ENCODE data around the gene ZNF576.
A peak's percentile ranks its signal among the peaks of the same experiment; 100 is the strongest.

Gene ZNF576

DNA sequence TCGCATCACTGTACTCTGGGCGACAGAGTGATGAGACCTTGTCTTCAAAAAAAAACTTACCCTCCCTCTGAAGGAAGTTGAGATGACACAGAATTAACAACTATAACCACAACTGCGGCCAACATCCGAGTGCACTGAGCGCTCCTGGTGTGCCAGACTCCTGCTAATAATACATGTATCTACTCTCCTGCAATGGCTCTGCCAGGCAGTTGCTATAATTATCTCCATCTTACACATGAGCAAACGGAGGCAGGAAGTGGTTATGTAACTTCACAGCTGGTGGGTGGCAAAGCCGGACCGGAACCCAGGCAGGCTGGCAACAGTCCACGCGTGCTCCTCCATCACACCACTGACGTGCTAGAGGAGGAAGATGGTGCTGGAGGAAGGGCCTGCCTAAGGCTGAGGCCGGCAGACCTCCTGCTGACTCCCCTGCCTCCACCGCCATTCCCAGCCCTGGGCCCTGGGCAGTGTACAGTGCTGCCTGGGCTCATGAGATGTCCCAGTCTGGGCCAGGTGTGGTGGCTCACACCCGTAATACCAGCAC is 33.6 kb upstream of the ZNF576 start:
- Histone ChIP-seq H3K4me3 (ENCODE audit: low read length) (no peak overlapping the region), H2AFZ (ENCODE audit: low read depth, low read length) (no peak overlapping the region), H3K9me3 (ENCODE audit: low read length) (no peaks in the 10 kb centered on the region), H3K27me3 (ENCODE audit: insufficient read depth, low read length) (no peaks in the 10 kb centered on the region), H3K36me3 (ENCODE audit: insufficient read depth, low read length) (peaks cover 40% of the 10 kb centered on the region), H3K4me1 (ENCODE audit: insufficient read depth, low read length) (no peaks in the 10 kb centered on the region)

DNA sequence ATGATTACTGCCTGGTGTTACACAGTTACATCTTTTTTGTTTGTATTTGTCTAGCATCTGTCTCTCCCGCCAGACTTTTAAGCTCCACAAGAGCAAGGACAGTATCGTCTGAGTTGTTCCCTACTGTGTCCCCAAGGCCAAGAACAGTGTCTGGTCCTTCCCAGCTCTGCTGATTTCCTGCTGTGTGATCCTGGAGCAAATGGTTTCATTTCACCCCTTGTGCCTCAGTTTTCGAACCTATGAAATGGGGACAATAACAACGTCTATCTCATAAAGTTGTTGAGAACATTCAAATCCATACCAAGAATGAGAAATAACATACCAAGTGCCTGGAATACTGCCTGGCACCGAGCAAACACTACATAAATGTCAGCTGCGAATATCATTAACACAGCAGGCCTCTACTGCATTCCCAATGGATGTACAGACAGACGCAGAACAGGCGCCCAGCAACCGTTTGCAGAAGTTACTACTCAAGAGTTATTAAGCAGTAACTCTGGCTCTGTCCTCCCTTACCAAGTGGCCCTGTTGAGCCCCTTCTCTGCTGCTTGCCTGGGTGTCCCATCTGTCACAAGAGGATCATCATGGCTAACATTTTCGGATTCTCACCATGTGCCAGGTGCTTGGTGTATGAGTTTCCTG is 32.5 kb upstream of the ZNF576 start:
- peaks cover 35% of the 10 kb centered on the region for H3K36me3 ChIP-seq (ENCODE audit: insufficient read depth, low read length)
- no peaks in the 10 kb centered on the region for H3K27me3 ChIP-seq (ENCODE audit: insufficient read depth, low read length)
- no peaks in the 10 kb centered on the region for H3K4me1 ChIP-seq (ENCODE audit: insufficient read depth, low read length)
- no peaks in the 10 kb centered on the region for H3K9me3 ChIP-seq (ENCODE audit: low read length)
- no peak overlapping the region for H3K4me3 ChIP-seq (ENCODE audit: low read length)
- no peak overlapping the region for H2AFZ ChIP-seq (ENCODE audit: low read depth, low read length)

DNA sequence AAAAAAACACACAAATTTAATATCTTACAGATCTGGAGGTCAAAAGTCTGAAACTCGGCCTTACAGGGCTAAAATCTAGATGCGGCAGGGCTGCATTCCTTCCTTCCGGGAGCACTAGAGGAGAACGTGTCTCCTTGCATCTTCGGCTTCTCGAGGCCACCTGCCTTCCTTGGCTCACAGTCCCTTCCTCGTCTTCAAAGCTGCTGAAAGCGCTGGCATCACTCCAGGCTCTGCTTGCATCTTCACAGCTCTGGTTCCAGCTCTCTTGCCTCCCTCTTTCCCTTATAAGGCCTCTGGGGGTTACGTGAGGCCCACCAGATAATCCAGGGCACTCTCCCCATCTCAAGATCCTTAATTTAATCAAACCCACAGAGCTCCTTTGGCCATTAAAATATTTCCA is 31.6 kb upstream of the ZNF576 start:
- Histone ChIP-seq H3K4me3 (ENCODE audit: low read length) (no peak overlapping the region), H3K27me3 (ENCODE audit: insufficient read depth, low read length) (no peaks in the 10 kb centered on the region), H3K9me3 (ENCODE audit: low read length) (no peaks in the 10 kb centered on the region), H2AFZ (ENCODE audit: low read depth, low read length) (no peak overlapping the region), H3K4me1 (ENCODE audit: insufficient read depth, low read length) (no peaks in the 10 kb centered on the region), H3K36me3 (ENCODE audit: insufficient read depth, low read length) (peaks cover 37% of the 10 kb centered on the region)

DNA sequence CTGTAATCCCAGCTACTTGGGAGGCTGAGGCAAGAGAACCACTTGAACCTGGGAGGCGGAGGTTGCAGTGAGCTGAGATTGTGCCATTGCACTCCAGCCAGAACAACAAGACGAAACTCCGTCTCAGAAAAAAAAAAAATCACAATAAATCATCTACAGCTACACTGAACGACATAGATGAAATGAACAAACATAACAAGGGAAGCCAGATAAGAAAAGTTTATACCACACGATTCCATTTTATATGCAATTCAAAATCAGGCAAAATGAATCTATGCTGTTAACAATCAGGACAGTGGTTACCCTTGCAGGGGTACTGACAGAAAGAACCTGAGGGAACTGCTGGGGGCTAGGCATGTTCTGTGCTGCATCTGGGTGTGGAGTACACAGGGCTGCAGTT is 26.7 kb upstream of the ZNF576 start:
- Histone ChIP-seq H3K9me3 (ENCODE audit: low read length) (no peaks in the 10 kb centered on the region), H3K36me3 (ENCODE audit: insufficient read depth, low read length) (peaks cover 28% of the 10 kb centered on the region), H3K4me3 (ENCODE audit: low read length) (no peak overlapping the region), H3K4me1 (ENCODE audit: insufficient read depth, low read length) (peaks cover 6% of the 10 kb centered on the region), H3K27me3 (ENCODE audit: insufficient read depth, low read length) (no peaks in the 10 kb centered on the region), H2AFZ (ENCODE audit: low read depth, low read length) (no peak overlapping the region)

DNA sequence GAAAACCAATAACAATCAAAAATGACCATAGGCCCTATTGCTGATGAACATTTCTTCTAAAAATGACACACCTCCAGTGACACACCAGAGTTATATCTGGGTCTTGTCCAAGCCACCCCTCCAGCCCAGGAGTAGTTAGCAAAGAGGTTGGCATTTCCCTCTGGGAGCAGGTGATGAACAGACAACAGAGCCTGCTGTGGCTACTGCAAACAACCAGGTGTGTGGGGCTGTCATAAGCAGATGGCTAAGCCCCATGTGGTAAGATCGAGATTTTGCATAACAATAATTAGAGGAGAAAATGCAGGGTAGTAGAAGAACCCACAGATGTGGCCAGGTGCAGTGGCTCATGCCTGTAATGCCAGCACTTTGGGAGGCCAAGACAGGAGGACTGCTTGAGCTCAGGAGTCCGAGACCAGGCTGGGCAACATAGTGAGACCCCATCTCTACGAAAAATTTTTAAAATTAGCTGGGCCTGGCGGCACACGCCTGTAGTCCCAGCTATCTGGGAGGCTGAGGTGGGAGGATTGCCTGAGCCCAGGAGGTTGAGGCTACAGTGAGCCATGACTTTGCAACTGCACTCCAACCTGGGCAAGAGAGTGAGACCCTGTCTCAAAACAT is 26.1 kb upstream of the ZNF576 start:
- H3K9me3 ChIP-seq (ENCODE audit: low read length): no peaks in the 10 kb centered on the region
- H3K36me3 ChIP-seq (ENCODE audit: insufficient read depth, low read length): peaks cover 26% of the 10 kb centered on the region
- no peak overlapping the region for H2AFZ ChIP-seq (ENCODE audit: low read depth, low read length)
- H3K4me3 ChIP-seq (ENCODE audit: low read length): no peak overlapping the region
- no peaks in the 10 kb centered on the region for H3K27me3 ChIP-seq (ENCODE audit: insufficient read depth, low read length)
- H3K4me1 ChIP-seq (ENCODE audit: insufficient read depth, low read length): peaks cover 11% of the 10 kb centered on the region

DNA sequence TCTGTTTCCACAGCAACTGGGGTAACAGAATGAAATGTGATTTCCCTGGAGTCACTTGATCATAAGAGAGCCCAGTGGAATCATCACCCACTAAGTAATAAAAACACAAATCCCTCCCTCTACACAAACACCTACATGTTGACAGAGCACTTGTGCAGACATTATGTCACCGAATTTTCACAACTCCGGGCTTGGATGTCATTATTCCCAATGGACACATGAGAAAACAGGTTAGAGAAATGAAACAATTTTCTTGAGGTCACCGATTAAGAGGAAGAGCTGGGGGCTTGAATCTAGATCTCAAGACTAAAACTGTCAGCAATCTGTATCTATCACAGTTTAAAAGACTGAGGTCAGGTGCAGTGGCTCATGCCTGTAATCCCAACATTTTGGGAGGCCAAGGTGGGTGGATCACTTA is 24.2 kb upstream of the ZNF576 start:
- H2AFZ ChIP-seq (ENCODE audit: low read depth, low read length): no peak overlapping the region
- no peaks in the 10 kb centered on the region for H3K9me3 ChIP-seq (ENCODE audit: low read length)
- peaks cover 26% of the 10 kb centered on the region for H3K36me3 ChIP-seq (ENCODE audit: insufficient read depth, low read length)
- H3K4me1 ChIP-seq (ENCODE audit: insufficient read depth, low read length): peaks cover 14% of the 10 kb centered on the region
- H3K4me3 ChIP-seq (ENCODE audit: low read length): no peak overlapping the region
- no peaks in the 10 kb centered on the region for H3K27me3 ChIP-seq (ENCODE audit: insufficient read depth, low read length)

DNA sequence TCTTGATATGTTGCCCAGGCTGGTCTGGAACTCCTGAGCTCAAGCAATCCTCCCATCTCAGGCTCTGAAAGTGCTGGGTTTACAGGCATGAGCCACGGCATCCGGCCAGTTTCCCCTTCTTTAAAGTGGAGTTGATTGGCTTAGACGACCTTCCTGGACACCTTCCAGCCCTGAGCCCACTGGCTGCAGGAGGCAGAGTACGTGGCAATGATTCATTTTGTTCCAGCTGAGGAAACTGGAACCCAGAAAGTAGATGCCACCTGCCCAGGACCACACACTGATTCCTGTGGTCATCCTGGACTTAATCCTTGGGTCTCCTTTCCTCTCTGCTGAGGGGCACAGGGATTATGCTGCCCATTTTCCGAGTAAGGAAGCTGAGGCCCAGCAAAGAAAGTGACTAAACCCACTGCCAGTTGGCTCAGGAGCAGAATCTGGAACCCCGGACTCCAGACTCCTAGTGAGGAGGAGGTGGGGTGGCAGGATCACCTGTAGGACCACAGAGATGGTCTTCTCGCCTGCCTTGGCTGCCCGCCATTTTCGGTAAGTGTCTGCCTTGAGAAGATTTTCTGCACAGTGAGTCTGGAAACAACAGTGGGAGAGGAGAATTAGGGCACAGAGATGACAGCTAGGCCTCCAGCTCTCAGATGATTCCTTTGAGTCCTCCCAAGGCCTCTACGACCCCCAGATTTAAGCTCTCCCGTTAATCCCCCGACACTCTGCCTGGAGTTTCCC is 21.8 kb upstream of the ZNF576 start:
- H2AFZ ChIP-seq (ENCODE audit: low read depth, low read length): peak overlapping the region; percentile 27
- H3K36me3 ChIP-seq (ENCODE audit: insufficient read depth, low read length): peaks cover 24% of the 10 kb centered on the region
- H3K27me3 ChIP-seq (ENCODE audit: insufficient read depth, low read length): no peaks in the 10 kb centered on the region
- H3K4me3 ChIP-seq (ENCODE audit: low read length): peak overlapping the region; percentile 57
- peaks cover 14% of the 10 kb centered on the region for H3K4me1 ChIP-seq (ENCODE audit: insufficient read depth, low read length)
- H3K9me3 ChIP-seq (ENCODE audit: low read length): no peaks in the 10 kb centered on the region

DNA sequence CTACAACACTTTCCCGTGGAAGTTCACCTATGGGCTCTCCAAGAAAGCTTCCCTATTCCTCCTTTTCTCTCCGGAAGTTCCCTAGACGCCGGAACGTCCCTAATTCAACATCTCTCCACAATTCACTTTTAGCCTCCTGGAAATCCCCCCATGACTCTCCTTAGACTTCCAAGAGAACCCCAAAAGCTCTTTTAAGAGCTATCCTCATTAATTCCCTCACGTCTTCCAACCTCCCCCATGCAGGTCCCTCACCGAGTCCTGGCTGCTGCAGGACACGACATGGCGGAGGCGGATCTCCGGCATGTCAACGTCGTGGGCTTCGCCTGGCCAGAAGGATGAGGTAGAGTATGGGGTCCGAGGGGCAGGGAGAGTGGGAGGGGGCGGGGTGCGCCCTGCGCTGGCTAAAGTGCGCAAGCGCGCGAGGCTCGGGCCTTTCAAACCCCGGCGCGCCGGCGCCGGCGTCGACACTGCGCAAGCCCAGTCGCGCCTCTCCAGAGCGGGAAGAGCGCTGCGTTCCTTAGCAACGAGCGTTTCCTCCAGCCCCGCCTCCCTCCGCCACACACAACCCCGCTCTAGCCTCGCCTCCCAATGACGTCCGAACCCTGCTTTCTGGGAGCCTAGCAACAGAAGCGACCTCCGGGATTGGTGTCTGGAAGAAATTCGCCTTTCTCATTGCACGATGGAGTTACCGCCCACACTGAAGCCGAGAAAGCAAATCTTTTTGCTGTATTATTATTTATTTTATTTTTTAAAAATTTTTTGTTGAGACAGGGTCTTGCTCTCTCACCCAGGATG is 21.0 kb upstream of the ZNF576 start, which contains the start of the genes PINLYP and XRCC1:
TSS of gene PINLYP (plus strand) at position 646 of the 795 bp plus-strand sequence. CDS start 1,391 bp downstream, outside the sequence.
TSS of gene XRCC1 (minus strand) at position 372 of the 795 bp plus-strand sequence. CDS start at position 303, 69 bp downstream.
- peak within 1 kb of the TSS; percentile 57 for H3K4me3 ChIP-seq (ENCODE audit: low read length)
- peak within 1 kb of the TSS; percentile 84 for H2AFZ ChIP-seq (ENCODE audit: low read depth, low read length)
- H3K27me3 ChIP-seq (ENCODE audit: insufficient read depth, low read length): no peaks in the 10 kb centered on the region
- H3K4me1 ChIP-seq (ENCODE audit: insufficient read depth, low read length): peaks cover 14% of the 10 kb centered on the region
- H3K9me3 ChIP-seq (ENCODE audit: low read length): no peaks in the 10 kb centered on the region
- H3K36me3 ChIP-seq (ENCODE audit: insufficient read depth, low read length): peaks cover 22% of the 10 kb centered on the region

DNA sequence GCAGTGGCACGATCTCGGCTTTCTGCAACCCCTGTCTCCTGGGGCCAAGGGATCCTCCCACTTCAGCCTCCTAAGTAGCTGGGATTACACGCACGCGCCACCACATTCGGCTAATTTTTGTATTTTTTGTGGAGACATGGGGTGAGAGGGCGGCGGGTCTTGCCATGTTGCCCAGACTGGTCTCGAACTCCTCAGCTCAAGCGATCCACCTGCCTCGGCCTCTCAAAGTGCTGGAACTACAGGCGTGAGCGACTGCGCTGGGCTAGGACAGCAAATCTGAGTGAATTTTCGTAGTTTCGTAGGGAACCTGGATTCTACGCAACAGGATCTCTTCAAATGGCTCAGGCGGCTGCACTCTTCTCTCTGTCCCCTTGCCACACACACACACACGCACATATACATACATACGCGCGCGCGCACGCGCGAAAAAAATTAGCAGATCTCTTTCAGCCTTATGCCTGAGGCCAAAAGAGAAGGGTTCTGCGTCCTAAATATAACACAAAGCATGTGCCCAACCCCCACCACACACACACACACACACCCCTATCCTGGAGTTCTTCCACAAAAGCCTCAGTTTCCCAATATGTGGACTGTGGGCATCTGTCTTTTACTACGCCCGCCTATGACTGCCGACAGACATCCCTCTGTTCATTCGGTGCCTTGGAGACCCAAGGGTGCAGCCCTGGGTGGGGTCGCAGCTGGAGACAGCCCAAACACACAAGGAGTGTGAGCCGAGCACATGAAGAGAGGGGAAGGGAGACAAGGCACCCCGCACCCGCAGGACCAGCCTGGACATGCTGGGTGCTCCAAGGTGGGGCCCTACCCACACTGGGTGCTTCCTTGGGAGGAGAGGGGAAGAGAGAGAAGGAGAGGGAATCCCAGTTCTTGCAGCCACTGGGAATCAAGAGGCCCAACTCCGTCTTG is 20.2 kb upstream of the ZNF576 start:
- H3K9me3 ChIP-seq (ENCODE audit: low read length): no peaks in the 10 kb centered on the region
- H2AFZ ChIP-seq (ENCODE audit: low read depth, low read length): peak overlapping the region; percentile 84
- H3K4me3 ChIP-seq (ENCODE audit: low read length): peak overlapping the region; percentile 30

DNA sequence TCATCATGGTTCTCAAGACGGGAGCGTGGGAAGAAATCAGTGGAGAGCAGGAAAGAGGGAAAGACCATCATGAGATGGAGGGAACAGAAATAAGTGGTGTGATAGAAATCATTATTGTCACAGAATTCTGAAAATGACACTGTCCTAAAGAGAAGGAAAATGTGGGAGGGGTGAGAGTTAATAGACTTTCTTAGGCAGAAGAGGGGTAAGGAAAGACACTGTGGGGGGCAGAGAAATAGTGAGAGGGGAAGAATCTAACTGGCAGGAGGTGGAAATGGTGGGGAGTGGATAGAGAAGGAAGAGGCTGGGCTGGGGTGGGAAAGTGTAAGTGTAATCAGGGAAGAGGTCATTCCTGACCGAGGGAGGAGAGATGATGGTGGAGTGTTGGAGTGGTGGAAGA is 17.6 kb upstream of the ZNF576 start:
- H3K36me3 ChIP-seq (ENCODE audit: insufficient read depth, low read length): no peaks in the 10 kb centered on the region

More for the DNA sequence above, 20.2 kb upstream of the ZNF576 start:
- H3K27me3 ChIP-seq (ENCODE audit: insufficient read depth, low read length): no peaks in the 10 kb centered on the region
- peaks cover 18% of the 10 kb centered on the region for H3K36me3 ChIP-seq (ENCODE audit: insufficient read depth, low read length)
- peaks cover 14% of the 10 kb centered on the region for H3K4me1 ChIP-seq (ENCODE audit: insufficient read depth, low read length)

DNA sequence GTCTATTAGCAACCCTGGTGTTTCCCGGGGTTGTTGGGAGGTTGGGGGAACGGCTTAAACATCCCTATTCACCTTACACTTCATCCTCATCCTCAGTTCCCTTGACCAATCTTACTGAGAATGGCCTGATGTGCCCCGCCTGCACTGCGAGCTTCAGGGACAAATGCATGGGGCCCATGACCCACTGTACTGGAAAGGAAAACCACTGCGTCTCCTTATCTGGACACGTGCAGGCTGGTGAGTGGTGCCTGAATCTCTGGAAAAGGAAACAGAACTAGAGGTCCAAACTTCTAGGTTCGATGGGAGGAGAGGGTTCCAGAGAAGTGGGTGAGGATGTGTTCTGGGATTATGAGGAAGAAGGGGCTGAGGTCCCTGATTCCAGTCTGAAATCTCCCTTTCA is 14.9 kb upstream of the ZNF576 start:
- Histone ChIP-seq H3K4me3 (ENCODE audit: low read length) (no peak overlapping the region), H3K9me3 (ENCODE audit: low read length) (no peaks in the 10 kb centered on the region), H3K27me3 (ENCODE audit: insufficient read depth, low read length) (no peaks in the 10 kb centered on the region), H3K36me3 (ENCODE audit: insufficient read depth, low read length) (peaks cover 3% of the 10 kb centered on the region), H2AFZ (ENCODE audit: low read depth, low read length) (no peak overlapping the region), H3K4me1 (ENCODE audit: insufficient read depth, low read length) (no peaks in the 10 kb centered on the region)

More for the DNA sequence above, 17.6 kb upstream of the ZNF576 start:
- peaks cover 12% of the 10 kb centered on the region for H3K4me1 ChIP-seq (ENCODE audit: insufficient read depth, low read length)
- H2AFZ ChIP-seq (ENCODE audit: low read depth, low read length): no peak overlapping the region
- H3K9me3 ChIP-seq (ENCODE audit: low read length): no peaks in the 10 kb centered on the region
- H3K27me3 ChIP-seq (ENCODE audit: insufficient read depth, low read length): no peaks in the 10 kb centered on the region
- H3K4me3 ChIP-seq (ENCODE audit: low read length): no peak overlapping the region

DNA sequence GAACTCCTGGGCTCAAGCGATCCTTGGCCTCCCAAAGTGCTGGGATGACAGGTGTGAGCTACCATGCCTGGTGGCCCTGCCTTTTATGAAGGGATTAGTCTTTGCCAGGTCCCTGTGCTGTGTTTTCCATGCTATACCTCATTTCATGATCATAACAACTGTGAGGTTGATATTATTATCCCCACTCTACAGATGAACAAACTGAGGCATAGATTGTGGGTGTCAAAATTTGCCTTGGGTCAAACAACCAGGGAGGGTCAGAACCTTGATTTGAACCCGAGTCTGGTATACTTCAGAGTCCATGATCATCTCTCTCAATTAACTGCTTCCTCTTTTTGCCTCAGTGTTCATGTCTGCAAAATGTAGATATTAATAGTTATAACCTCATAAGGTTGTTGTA is 13.9 kb upstream of the ZNF576 start:
- no peaks in the 10 kb centered on the region for H3K27me3 ChIP-seq (ENCODE audit: insufficient read depth, low read length)
- H3K9me3 ChIP-seq (ENCODE audit: low read length): no peaks in the 10 kb centered on the region
- no peaks in the 10 kb centered on the region for H3K4me1 ChIP-seq (ENCODE audit: insufficient read depth, low read length)
- H3K36me3 ChIP-seq (ENCODE audit: insufficient read depth, low read length): peaks cover 5% of the 10 kb centered on the region
- H2AFZ ChIP-seq (ENCODE audit: low read depth, low read length): no peak overlapping the region
- no peak overlapping the region for H3K4me3 ChIP-seq (ENCODE audit: low read length)
